Measurements from ENCODE around the gene LCORL.
"Not testable (repeated sequence)": the region's sequence is repeated elsewhere in the genome, so short reads cannot be mapped to it uniquely, and the experiment has no call there.

The LCORL gene

GRCh38 chr4:18021720-18022571 is at the start of gene LCORL:
LCORL (minus strand) TSS chr4:18021755; CDS start chr4:18021751, 4 bp downstream.
- FAIRE-seq = peak; percentile 91

- no peak for FAIRE-seq
Measured at GRCh38 chr4:18069810-18070209, 48.3 kb upstream of the LCORL start.

GRCh38 chr4:18067031-18067430 is 45.5 kb upstream of the LCORL start:
- no peak for FAIRE-seq

- peak; percentile 8 for FAIRE-seq
Measured at GRCh38 chr4:18063079-18063478, 41.5 kb upstream of the LCORL start.

GRCh38 chr4:18057821-18058533 is 36.4 kb upstream of the LCORL start:
- no peak for FAIRE-seq

GRCh38 chr4:18056030-18056429 is 34.5 kb upstream of the LCORL start:
- FAIRE-seq = no peak

- no peak for FAIRE-seq
Measured at GRCh38 chr4:18052158-18052557, 30.6 kb upstream of the LCORL start.

- no peak for FAIRE-seq
Measured at GRCh38 chr4:18051281-18051680, 29.7 kb upstream of the LCORL start.

- FAIRE-seq = no peak
Measured at GRCh38 chr4:18050448-18050847, 28.9 kb upstream of the LCORL start.

- FAIRE-seq = no peak
Measured at GRCh38 chr4:18049446-18049845, 27.9 kb upstream of the LCORL start.

GRCh38 chr4:18042754-18043153 is 21.2 kb upstream of the LCORL start:
- FAIRE-seq = no peak

- FAIRE-seq = no peak
Measured at GRCh38 chr4:18042012-18042411, 20.5 kb upstream of the LCORL start.

- FAIRE-seq = no peak
Measured at GRCh38 chr4:18041114-18041513, 19.6 kb upstream of the LCORL start.

- FAIRE-seq = no peak
Measured at GRCh38 chr4:18039113-18039512, 17.6 kb upstream of the LCORL start.

- FAIRE-seq = not testable (repeated sequence)
Measured at GRCh38 chr4:18036369-18036768, 14.8 kb upstream of the LCORL start.

GRCh38 chr4:18034099-18034498 is 12.5 kb upstream of the LCORL start:
- FAIRE-seq = no peak

GRCh38 chr4:18033111-18034085 is 11.8 kb upstream of the LCORL start:
- FAIRE-seq = no peak

GRCh38 chr4:18025288-18025687 is 3.7 kb upstream of the LCORL start:
- no peak for FAIRE-seq

- FAIRE-seq = no peak
Measured at GRCh38 chr4:18022572-18023050, 1.1 kb upstream of the LCORL start.

GRCh38 chr4:18021470-18021719 is 160 bp downstream of the LCORL start:
- FAIRE-seq = no peak

GRCh38 chr4:18020671-18021469 is 685 bp downstream of the LCORL start:
- no peak for FAIRE-seq

- no peak for FAIRE-seq
Measured at GRCh38 chr4:18020145-18020670, 1.3 kb downstream of the LCORL start.

All from G401.6 (cell line).